Endothelial cell of coronary artery (primary cell): ENCODE results near the gene NBPF8. TPM values are rescaled to one million over a fixed set of nuclear protein-coding genes. Genes with fewer than 3 reads are reported as not detected.

Experiments used
- total RNA-seq: library from RNA; depleted of rRNA; stranded (reverse); fragments of >200 nt; gene quantifications from 2 replicates; pipeline ENCODE4 v1.2.3, GENCODE V29; 2014

Gene NBPF8, protein sequence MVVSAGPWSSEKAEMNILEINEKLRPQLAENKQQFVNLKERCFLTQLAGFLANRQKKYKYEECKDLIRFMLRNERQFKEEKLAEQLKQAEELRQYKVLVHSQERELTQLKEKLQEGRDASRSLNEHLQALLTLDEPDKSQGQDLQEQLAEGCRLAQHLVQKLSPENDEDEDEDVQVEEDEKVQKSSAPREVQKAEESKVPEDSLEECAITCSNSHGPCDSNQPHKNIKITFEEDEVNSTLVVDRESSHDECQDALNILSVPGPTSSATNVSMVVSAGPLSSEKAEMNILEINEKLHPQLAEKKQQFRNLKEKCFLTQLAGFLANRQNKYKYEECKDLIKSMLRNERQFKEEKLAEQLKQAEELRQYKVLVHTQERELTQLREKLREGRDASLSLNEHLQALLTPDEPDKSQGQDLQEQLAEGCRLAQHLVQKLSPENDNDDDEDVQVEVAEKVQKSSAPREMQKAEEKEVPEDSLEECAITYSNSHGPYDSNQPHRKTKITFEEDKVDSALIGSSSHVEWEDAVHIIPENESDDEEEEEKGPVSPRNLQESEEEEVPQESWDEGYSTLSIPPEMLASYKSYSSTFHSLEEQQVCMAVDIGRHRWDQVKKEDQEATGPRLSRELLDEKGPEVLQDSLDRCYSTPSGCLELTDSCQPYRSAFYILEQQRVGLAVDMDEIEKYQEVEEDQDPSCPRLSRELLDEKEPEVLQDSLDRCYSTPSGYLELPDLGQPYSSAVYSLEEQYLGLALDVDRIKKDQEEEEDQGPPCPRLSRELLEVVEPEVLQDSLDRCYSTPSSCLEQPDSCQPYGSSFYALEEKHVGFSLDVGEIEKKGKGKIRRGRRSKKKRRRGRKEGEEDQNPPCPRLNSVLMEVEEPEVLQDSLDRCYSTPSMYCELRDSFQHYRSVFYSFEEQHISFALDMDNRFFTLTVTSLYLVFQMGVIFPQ
- 6.7 and 8.9 TPM in 2 replicates for total RNA-seq

DNA sequence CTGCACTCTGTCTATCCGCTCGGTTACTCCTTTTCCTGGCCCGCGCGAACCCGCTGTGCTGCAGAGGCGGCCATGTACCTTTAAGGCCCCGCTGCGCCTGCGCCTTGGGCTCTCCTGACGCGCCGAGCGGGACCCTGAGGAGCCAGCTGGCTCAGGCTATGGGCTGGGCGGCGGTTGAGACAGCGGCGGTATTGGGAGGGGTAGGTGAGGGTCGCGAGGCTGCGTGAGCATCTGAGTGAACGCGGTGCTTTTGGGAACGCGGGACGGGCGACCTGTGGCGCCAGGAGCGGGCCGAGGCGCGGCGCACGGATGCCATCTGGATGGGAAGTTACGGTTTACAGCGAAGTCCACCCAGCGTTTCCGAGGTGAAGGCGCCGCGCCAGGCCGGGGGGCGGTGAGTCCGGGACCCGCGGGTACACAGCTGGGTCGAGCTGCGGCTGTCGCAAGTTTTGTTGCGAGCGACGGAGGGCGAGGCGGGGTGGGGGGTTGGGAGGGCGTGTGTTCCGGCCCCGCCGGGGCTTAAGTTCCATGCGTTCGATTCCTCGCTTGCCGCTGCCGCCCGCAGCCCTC, at the start of gene NBPF8:
Gene NBPF8 (plus strand): TSS at position 125 of the 570 bp plus-strand sequence. CDS start 21,488 bp downstream, outside the sequence.

Other genes starting within 250 kb of the NBPF8 start
- gene SEC22B, start 238.5 kb upstream of the NBPF8 start, total RNA-seq, result 25.4 and 28.9 TPM in 2 replicates